Measurements from ENCODE around the gene SPNS3. TPM values are rescaled to one million over a fixed set of nuclear protein-coding genes. Genes with fewer than 3 reads are reported as not detected.

Gene SPNS3
- total and polyA plus RNA-seq, 2 of the 8 experiments (the other 6 are each of a cell fraction or from before 2014, with no cell fraction given) = not detected

GRCh38 chr17:4436846-4437245 lies 3.1 kb downstream of the SPNS3 start:
- no peak overlapping the region for H3K18ac ChIP-seq (ENCODE audit: extremely low read depth, low read length)
- H3K27me3 ChIP-seq (replicated peaks in 1 of 4; ENCODE audit: control insufficient read depth in 3 of 4, extremely low read depth in 1 of 4, insufficient read depth in 3 of 4, low read length in 3 of 4) = no peaks in the 10 kb centered on the region; a peak in 2 of 7 replicates
- no peak overlapping the region for H3K56ac ChIP-seq (replicated peaks; ENCODE audit: insufficient read length, low read depth, low read length)
- no peaks in the 10 kb centered on the region for H3K9me3 ChIP-seq (ENCODE audit: insufficient read depth in 2 of 2, low read depth in 1 of 2, low read length in 1 of 2)
- no peak overlapping the region for H3K23ac ChIP-seq (ENCODE audit: insufficient read length)
- CTCF ChIA-PET (ENCODE audit: partially characterized antibody) = interaction anchor here (0.6 to 2.8 kb wide), 10 partner anchors 9 to 239 kb away, joined by 3 to 12 read pairs (median 3); no protein-coding TSS in a partner anchor
- H4K5ac ChIP-seq (ENCODE audit: insufficient read length, low read depth, low read length) = no peak overlapping the region
- H2BK20ac ChIP-seq (ENCODE audit: low read length) = no peak overlapping the region
- H3K4me1 ChIP-seq (replicated peaks in 1 of 4; ENCODE audit: control insufficient read depth in 3 of 4, insufficient read depth in 4 of 4, low read length in 3 of 4) = no peaks in the 10 kb centered on the region
- WGBS, 2 experiments (ENCODE audit: extremely low coverage in 1 of 2, insufficient coverage in 1 of 2, insufficient read length in 1 of 2, insufficient replicate concordance in 2 of 2, low coverage in 1 of 2, low lambda C conversion rate in 2 of 2, missing lambda C conversion rate in 1 of 2) = 90% methylated on average over 7 of the region's 7 CpGs; no CpG with 5 or more reads in 1 of the 2 experiments
- H3K27ac ChIP-seq (ENCODE audit: low read depth, low read length) = no peak overlapping the region
- H2BK5ac ChIP-seq (ENCODE audit: low read depth, low read length) = no peak overlapping the region
- H3K79me1 ChIP-seq (ENCODE audit: low read depth, low read length) = no peaks in the 10 kb centered on the region
- H3K23me2 ChIP-seq (ENCODE audit: low read depth, low read length) = no peaks in the 10 kb centered on the region
- no peak overlapping the region for H3K4me2 ChIP-seq (ENCODE audit: insufficient read depth in 1 of 2, low read depth in 2 of 2, low read length in 2 of 2)
- no peak overlapping the region for H3K4ac ChIP-seq (replicated peaks; ENCODE audit: insufficient read length, low read depth, low read length)
- no peaks in the 10 kb centered on the region for H3K36me3 ChIP-seq (ENCODE audit: control insufficient read depth in 2 of 4, insufficient read depth in 4 of 4, low read length in 3 of 4)
- no peak overlapping the region for H4K8ac ChIP-seq (ENCODE audit: extremely low read depth, insufficient read depth, low read length)
- no peak overlapping the region for H2AK5ac ChIP-seq (ENCODE audit: low read depth, low read length)
- H2AFZ ChIP-seq (ENCODE audit: low read length) = no peak overlapping the region
- no peak for FAIRE-seq
- H2BK12ac ChIP-seq (ENCODE audit: low read depth, low read length) = no peak overlapping the region
- no peak overlapping the region for H2BK120ac ChIP-seq (replicated peaks; ENCODE audit: low read depth, low read length)
- H3K79me2 ChIP-seq (ENCODE audit: control insufficient read depth in 1 of 2, insufficient read depth in 2 of 2, low read length in 2 of 2) = no peaks in the 10 kb centered on the region
- no peak overlapping the region for H3K14ac ChIP-seq (ENCODE audit: insufficient read length)
- no peak overlapping the region for H3K9ac ChIP-seq (replicated peaks in 1 of 4; ENCODE audit: extremely low read depth in 1 of 4, low read depth in 3 of 4, low read length in 3 of 4)
- no peak for DNase-seq (ENCODE audit: low read depth in 1 of 2, low spot score in 2 of 2)
- POLR2A ChIA-PET (ENCODE audit: partially characterized antibody) = interaction anchor here (0.6 kb wide), 1 partner anchor 353 kb away, joined by 4 read pairs; no protein-coding TSS in a partner anchor
- no peaks in the 10 kb centered on the region for H4K20me1 ChIP-seq (replicated peaks in 1 of 2; ENCODE audit: control insufficient read depth in 1 of 2, insufficient read depth in 2 of 2, low read length in 2 of 2)
- H3K4me3 ChIP-seq (ENCODE audit: extremely low read depth in 1 of 4, insufficient read depth in 2 of 4, low read depth in 3 of 4, low read length in 4 of 4) = no peak overlapping the region
- no peak overlapping the region for H4K91ac ChIP-seq (replicated peaks; ENCODE audit: insufficient read length, low read length)
- H2BK15ac ChIP-seq (ENCODE audit: low read length) = no peak overlapping the region
- TF ChIP-seq, protein P1, sequence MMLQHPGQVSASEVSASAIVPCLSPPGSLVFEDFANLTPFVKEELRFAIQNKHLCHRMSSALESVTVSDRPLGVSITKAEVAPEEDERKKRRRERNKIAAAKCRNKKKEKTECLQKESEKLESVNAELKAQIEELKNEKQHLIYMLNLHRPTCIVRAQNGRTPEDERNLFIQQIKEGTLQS (IDR thresholded peaks at IDR 0.05; ENCODE audit: insufficient read depth, low read depth, low read length) = no peak
- TF ChIP-seq KDM5A (IDR thresholded peaks at IDR 0.05; ENCODE audit: low read length) (no peak), RXRA (IDR thresholded peaks at IDR 0.05; ENCODE audit: insufficient read depth, low read depth, low read length) (no peak), RBBP5 (IDR thresholded peaks at IDR 0.05; ENCODE audit: borderline replicate concordance, low read depth, low read length) (no peak), FOSL1 (IDR thresholded peaks at IDR 0.05; ENCODE audit: insufficient read depth, low read depth, low read length) (no peak), BACH1 (IDR thresholded peaks at IDR 0.05; ENCODE audit: low read length) (no peak), SUZ12 (IDR thresholded peaks at IDR 0.05; ENCODE audit: low read length) (no peak), TAF1 (IDR thresholded peaks at IDR 0.05; ENCODE audit: low read depth, low read length) (no peak), YY1 (IDR thresholded peaks at IDR 0.05; ENCODE audit: low read depth, low read length) (no peak), HDAC2 (IDR thresholded peaks at IDR 0.05; ENCODE audit: borderline replicate concordance in 1 of 2, low read depth in 2 of 2, low read length in 2 of 2) (no peak), CHD1 (IDR thresholded peaks at IDR 0.05; ENCODE audit: low read depth, low read length) (no peak), SP1 (IDR thresholded peaks at IDR 0.05; ENCODE audit: low read depth, low read length) (no peak), CBX8 (IDR thresholded peaks at IDR 0.05; ENCODE audit: borderline replicate concordance, low read depth, low read length) (no peak)
- TF ChIP-seq, protein P2, sequence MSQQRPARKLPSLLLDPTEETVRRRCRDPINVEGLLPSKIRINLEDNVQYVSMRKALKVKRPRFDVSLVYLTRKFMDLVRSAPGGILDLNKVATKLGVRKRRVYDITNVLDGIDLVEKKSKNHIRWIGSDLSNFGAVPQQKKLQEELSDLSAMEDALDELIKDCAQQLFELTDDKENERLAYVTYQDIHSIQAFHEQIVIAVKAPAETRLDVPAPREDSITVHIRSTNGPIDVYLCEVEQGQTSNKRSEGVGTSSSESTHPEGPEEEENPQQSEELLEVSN (IDR thresholded peaks at IDR 0.05) = no peak
